Pulmonary artery endothelial cell (primary cell): ENCODE results near the gene LENG1. TPM values are rescaled to one million over a fixed set of nuclear protein-coding genes. Genes with fewer than 3 reads are reported as not detected.
"Not testable (repeated sequence)": the region's sequence is repeated elsewhere in the genome, so short reads cannot be mapped to it uniquely, and the experiment has no call there.

ENCODE experiments used
- DNase-seq: peaks from one replicate; pipeline ENCODE4 v3.0.0-alpha.2; 2011; ENCODE audit warnings: low read depth, low spot score
- total RNA-seq: library from RNA; depleted of rRNA; stranded (reverse); fragments of >200 nt; gene quantifications from 2 replicates; pipeline ENCODE4 v1.2.3, GENCODE V29; 2014

LENG1 gene
- total RNA-seq, 1 donor from 2014 or later = 5.3 TPM

- DNase-seq = peak; percentile 100
Observed at GRCh38 chr19:54189735-54190502, 30.4 kb upstream of the LENG1 start.

DNA sequence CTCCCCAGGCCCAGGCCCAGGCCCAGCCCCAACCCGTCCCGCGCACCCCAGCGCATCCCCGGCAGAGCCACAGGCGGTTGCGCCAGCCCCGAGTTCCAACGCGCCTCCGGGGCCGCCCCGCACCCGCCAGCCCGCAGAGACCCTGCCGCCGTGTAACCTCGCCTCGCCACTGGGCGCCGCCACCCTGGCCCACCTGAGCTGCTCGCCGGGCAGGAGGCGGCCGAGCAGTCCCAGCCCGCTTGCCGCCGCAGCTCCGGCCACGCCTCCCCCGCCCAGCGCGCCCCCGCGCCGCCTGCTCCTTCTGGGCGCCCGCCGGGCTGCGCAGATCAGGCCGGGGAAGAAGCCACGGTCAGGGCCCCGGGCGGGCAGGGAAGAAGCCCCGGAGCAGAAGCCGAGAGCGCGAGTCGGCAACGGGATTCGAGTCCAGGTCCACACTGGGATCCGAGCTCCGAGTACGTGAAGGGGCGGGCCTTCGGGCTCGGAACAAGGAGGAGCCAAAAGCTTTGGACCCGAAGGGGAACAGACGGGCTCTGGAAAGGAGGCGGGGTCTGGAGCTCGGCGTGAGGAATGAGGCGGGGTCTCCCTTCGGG, 29.7 kb upstream of the LENG1 start, which contains the start of gene MBOAT7:
TSS of gene MBOAT7 (minus strand) at position 436 of the 590 bp plus-strand sequence. CDS start 1,072 bp downstream, outside the sequence.
- DNase-seq = no peak

DNA sequence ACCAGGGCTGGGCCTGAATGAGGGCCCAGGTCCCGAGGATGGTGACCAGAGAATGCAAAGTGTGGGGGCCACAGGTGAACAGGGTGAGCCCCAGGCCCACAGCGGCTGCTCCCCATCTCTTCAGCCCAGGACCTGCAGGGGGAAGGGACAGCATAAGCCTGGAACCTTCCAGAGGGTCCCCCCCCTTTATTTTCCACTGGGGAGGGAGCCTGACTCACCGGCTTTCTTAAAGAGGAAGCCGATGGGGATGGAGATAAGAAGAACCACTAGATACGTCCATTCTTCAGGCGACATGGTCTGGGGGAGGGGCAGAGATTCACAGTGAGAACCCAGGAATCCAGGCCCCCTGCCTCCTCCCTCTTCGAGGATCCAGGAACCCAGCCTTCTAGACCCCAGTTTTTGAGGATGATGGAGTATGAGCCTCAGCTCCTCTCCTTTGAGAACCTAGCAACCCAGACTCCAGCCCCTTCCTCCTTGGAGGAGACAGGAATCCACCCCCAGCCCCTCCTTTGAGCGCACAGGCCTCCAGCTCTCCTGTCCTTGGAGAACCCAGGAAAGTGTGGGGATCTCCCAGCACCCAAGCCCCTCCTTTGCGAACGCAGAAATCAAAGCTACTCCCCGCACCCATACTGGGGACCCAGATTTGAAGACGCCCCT, 28.8 kb upstream of the LENG1 start:
- DNase-seq = peak; percentile 62

- no peak for DNase-seq
Observed at GRCh38 chr19:54186934-54187381, 27.4 kb upstream of the LENG1 start.

DNA sequence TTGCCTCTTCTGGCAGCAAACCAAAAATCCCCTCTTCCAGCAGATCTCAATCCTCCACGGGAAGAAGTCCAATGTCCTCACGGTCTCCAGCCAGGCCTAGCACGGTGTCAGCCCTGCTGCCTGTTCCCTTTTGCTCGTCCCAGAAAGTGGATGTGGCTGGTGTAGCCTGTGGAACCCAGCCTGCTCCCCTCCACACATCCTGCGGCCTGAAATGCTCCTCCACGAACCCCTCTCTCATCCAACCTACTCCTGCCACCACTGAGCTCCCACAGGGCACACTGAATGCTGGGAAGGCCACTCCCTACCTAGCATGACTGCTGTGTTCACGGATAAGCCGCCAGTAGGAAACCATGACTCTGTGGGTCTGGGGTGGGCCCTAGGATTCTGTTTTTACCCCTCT, 26.8 kb upstream of the LENG1 start:
- DNase-seq = no peak

- no peak for DNase-seq
Observed at GRCh38 chr19:54183431-54183830, 23.9 kb upstream of the LENG1 start.

- not testable (repeated sequence) for DNase-seq
Observed at GRCh38 chr19:54181894-54182293, 22.4 kb upstream of the LENG1 start.

DNA sequence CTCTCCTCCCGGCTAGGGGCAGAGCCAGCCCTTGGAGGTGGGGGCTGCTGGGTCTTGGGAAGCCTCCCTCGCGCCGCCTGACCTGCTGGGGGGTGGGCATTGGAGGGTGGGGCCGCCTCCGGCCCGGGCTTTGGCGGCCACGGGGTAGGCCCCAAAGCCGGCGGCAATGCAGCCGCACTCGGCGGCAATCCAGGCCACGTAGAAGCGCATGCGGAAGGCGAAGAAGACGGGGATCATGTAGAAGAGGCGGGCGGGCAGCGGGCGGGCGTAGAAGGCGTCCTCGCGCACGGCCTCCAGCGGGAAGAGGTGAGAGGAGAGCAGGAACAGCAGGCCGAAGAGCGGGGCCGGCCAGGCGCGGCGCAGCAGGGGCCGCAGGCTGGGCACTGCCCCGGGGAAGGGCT, 21.2 kb upstream of the LENG1 start:
- no peak for DNase-seq

GRCh38 chr19:54179921-54180461, 20.5 kb upstream of the LENG1 start:
- DNase-seq = no peak

DNA sequence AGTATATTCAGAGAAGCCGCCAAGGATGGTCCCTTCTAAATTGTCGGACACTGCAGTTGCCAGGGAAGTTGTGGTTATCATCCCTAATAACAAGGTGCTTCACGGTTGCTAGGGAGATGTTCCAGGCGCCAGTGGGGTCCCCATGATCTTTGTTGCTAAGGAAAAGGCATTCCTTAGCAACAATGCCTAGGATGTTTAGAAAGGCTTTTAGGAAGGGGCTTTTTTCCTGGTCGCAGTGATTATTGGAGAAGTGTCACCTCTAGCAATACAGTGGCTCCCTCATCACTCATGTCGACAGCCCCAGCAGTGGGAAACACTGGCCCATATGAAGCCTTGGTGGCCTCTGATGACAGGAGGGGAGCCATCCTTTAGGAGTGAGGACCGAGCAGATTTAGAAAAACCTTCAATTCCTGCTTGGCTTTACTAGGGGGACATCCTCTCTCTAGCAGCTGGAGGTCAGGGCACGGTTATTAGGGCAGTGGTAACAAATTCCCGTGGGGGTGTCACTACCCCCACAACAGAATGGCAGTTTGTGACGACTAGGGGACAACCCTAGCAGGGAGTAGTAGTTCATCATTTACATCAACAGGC, 19.8 kb upstream of the LENG1 start:
- no peak for DNase-seq

DNA sequence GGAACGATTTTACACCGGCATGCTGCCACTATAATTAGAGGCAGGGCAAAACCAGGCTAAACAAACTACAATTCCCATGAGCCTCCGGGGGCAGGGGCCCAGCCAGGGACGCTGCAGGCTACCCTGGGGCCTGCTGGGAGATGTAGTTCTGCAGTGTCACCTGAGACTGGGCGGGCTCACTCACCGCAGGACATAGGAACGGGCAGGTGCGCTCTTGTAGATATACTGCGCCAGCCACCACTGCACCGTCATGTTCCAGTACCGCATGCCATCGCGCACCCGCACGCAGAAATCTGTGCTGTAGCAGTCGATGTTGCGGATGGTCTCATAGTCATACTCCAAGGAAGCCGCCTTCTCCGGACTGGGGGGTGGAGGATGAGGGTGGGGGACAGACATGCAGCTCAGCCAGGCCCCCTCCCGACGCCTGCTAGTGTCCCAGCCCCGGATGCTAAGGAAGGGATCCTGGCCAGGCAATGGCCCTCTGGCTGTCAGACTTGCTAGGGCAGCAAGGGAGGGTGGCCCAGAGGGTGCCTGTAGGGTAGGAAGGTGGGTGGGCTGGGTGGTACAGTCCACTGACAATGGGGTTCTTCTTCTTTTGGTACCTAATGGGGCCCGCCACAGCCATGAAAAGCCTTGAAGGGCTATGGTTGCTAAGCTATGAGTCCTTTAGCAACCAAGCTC, 19.2 kb upstream of the LENG1 start:
- DNase-seq = no peak

GRCh38 chr19:54173951-54174834, 14.7 kb upstream of the LENG1 start:
- no peak for DNase-seq

GRCh38 chr19:54173359-54173699, 13.8 kb upstream of the LENG1 start:
- DNase-seq = no peak

- DNase-seq = no peak
Observed at GRCh38 chr19:54172471-54173358, 13.2 kb upstream of the LENG1 start, which contains the start of gene TMC4. TMC4 (minus strand) TSS chr19:54173160; CDS start chr19:54173117, 43 bp downstream.

DNA sequence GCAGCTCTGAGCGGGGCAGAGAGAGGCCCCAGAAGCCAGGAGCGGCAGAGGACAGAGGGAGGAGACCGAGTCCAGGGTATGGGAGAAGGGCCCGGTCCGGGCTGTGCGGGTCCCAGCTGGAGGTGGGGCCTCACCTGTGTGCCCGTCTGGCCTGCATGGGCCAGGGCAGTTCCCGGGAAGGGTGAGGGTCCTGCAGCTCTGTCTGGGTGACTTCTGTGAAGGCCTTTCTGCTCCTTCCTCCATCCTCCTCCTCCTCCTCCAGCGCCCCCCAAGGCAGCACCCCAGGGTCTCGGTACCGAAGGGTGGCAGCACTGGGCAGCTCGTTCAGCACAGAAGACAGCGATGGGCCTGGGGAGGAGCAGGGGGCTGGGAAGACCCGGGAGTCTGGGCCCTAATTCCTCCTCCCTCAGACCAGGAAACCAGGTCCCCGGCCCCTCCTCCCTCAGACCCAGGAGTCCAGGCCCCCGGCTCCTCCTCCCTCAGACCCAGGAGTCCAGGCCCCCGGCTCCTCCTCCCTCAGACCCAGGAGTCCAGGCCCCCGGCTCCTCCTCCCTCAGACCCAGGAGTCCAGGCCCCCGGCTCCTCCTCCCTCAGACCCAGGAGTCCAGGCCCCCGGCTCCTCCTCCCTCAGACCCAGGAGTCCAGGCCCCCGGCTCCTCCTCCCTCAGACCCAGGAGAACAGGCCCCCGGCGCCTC, 12.4 kb upstream of the LENG1 start:
- not testable (repeated sequence) for DNase-seq

DNA sequence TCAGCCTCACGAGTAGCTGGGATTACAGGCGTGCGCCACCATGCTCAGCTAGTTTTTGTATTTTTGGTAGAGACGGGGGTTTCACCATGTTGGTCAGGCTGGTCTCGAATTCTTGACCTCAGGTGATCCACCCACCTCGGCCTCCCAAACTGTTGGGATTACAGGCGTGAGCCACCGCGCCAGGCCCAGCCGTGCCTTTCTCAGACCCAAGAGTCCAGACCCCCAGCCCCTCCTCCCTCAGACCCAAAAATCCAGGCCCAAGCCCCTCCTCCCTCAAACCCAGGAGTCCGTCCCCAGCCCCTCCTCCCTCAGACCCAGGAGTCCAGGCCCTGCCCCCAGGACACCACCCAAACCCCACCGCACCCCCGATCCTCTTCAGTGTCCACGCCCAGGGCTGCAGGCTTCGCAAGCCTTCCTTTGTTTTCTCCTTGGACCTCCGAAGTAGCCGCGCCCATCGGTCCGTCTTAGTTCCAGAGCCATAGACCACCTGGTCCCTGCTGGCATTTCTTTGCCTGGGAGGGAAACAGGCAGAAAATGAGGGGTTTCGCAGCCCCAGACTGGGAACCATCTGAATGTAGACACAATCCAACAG, 9.7 kb upstream of the LENG1 start:
- DNase-seq = no peak

- DNase-seq = no peak
Observed at GRCh38 chr19:54168174-54168917, 8.8 kb upstream of the LENG1 start.
